Right atrium auricular region (tissue), 2 donors: ENCODE results near the gene CAMTA1. TPM values are rescaled to one million over a fixed set of nuclear protein-coding genes. Genes with fewer than 3 reads are reported as not detected.

Source experiments
- DNase-seq: peaks from one replicate; pipeline ENCODE4 v3.0.0-alpha.2; 2019; ENCODE audit warnings: low spot score
- H3K27ac ChIP-seq, 2 donors: fragments of 200-600 bp; sonication (generic); 1 replicate in 1 of 2; 2 replicates in 1 of 2; pipeline ENCODE4 v1.5.1; 2016 to 2019
- H3K27me3 ChIP-seq, 2 donors: fragments of 200-600 bp; sonication (generic); one replicate each; pipeline versions ENCODE4 v1.5.1 to v1.6.0; 2017 to 2019
- H3K36me3 ChIP-seq: fragments of 200-600 bp; sonication (generic); one replicate; pipeline ENCODE4 v1.5.1; 2016
- H3K4me1 ChIP-seq, 2 donors: fragments of 200-600 bp; sonication (generic); one replicate each; pipeline versions ENCODE4 v1.5.1 to v1.6.0; 2017 to 2019
- H3K4me3 ChIP-seq, 2 donors: fragments of 200-600 bp; sonication (generic); 1 replicate in 1 of 2; 2 replicates in 1 of 2; pipeline ENCODE4 v1.5.1; 2017 to 2019; ENCODE audit warnings: mild to moderate bottlenecking in 1 of 2, moderate library complexity in 1 of 2
- H3K9me3 ChIP-seq, 2 donors: fragments of 200-600 bp; sonication (generic); one replicate each; pipeline ENCODE4 v1.5.1; 2019
- total RNA-seq, 2 donors: library from RNA; depleted of rRNA; stranded (reverse); fragments of >200 nt; gene quantifications; one replicate each; pipeline ENCODE4 v1.1.0, GENCODE V29; 2016
- TF ChIP-seq, protein P1 (sequence below), 2 donors: fragments of 200-600 bp; sonication (generic); IDR thresholded peaks; one replicate each; pipeline ENCODE4 v1.5.1; 2019; ENCODE audit warnings: antibody characterized with exemption in 2 of 2

The CAMTA1 gene
- total RNA-seq, 2 donors from 2014 or later = 132 to 190 TPM

DNA sequence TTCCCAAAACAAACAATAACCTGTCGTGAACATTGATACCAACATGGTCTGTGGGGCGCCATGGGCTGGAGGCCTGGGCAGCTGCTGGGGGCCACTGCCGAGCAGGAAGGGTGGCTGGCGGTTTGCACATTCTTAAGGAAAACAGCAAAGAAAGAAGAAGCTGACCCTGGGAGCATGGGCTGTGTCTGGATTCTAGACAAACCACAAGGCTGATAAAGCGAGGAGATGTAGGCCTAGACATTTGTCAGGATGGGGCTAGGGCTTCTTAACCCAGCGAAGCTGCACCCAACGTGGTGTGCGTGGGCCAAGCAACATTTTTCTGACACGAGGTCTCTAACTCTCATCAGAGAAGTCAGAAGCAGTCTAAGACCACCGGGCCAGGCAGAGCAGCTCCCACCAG, 663.7 kb downstream of the CAMTA1 start:
- TF ChIP-seq, protein P1, sequence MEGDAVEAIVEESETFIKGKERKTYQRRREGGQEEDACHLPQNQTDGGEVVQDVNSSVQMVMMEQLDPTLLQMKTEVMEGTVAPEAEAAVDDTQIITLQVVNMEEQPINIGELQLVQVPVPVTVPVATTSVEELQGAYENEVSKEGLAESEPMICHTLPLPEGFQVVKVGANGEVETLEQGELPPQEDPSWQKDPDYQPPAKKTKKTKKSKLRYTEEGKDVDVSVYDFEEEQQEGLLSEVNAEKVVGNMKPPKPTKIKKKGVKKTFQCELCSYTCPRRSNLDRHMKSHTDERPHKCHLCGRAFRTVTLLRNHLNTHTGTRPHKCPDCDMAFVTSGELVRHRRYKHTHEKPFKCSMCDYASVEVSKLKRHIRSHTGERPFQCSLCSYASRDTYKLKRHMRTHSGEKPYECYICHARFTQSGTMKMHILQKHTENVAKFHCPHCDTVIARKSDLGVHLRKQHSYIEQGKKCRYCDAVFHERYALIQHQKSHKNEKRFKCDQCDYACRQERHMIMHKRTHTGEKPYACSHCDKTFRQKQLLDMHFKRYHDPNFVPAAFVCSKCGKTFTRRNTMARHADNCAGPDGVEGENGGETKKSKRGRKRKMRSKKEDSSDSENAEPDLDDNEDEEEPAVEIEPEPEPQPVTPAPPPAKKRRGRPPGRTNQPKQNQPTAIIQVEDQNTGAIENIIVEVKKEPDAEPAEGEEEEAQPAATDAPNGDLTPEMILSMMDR (IDR thresholded peaks at IDR 0.05) = no peak
- no peak for DNase-seq
- Histone ChIP-seq H3K27me3 (no peaks in the 10 kb centered on the region), H3K4me3 (no peak overlapping the region), H3K27ac (no peak overlapping the region), H3K36me3 (no peaks in the 10 kb centered on the region), H3K4me1 (no peaks in the 10 kb centered on the region), H3K9me3 (no peaks in the 10 kb centered on the region)

DNA sequence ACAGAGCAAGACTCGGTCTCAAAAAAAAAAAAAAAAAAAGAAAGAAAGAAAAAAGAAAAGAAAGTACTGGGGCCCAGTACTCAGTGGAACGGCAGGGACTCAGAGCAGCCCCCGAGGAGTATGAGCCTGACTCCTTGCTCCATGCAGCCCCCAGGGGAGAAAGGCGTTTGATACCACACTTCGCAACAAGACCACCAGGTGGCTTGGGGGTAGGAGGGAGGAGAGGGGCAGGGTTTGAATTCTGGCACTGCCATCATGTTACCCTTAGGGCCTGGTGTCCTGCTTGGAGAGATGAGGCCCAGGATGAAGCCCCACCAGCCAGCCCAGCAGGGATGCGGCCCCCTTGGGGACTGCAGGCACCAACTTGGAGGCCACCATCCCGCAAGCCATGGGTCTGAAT, 664.5 kb downstream of the CAMTA1 start:
- H3K27ac ChIP-seq = no peak overlapping the region
- H3K27me3 ChIP-seq = no peaks in the 10 kb centered on the region
- DNase-seq = no peak
- H3K4me3 ChIP-seq = no peak overlapping the region
- H3K36me3 ChIP-seq = no peaks in the 10 kb centered on the region
- TF ChIP-seq, protein P1 (IDR thresholded peaks at IDR 0.05) = no peak
- H3K4me1 ChIP-seq = no peaks in the 10 kb centered on the region
- H3K9me3 ChIP-seq = no peaks in the 10 kb centered on the region

DNA sequence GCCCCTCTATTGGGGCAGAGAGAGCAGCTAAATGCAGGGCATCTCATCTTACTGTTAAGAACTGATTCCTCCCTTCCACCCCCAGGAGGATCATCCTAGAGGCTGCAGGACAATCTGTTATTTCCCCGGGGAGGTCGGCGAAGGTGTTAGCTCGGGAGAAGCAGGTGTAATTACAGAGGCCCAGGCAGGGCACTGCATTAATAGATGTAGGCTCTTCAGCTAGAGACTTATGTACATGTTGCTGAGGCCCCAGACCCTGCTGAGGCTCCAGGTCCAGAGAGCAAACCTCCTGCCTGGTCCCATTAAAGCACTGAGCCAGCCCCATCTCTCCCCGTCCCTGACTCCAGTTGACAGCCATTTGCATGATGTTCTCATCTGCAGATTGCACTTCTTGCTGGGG, 665.6 kb downstream of the CAMTA1 start:
- Histone ChIP-seq H3K36me3 (no peaks in the 10 kb centered on the region), H3K27ac (no peak overlapping the region), H3K27me3 (no peaks in the 10 kb centered on the region), H3K9me3 (no peaks in the 10 kb centered on the region), H3K4me3 (no peak overlapping the region), H3K4me1 (peaks cover 0 to 10% of the 10 kb centered on the region in 2 donors)
- TF ChIP-seq, protein P1 (IDR thresholded peaks at IDR 0.05) = no peak
- DNase-seq = no peak

DNA sequence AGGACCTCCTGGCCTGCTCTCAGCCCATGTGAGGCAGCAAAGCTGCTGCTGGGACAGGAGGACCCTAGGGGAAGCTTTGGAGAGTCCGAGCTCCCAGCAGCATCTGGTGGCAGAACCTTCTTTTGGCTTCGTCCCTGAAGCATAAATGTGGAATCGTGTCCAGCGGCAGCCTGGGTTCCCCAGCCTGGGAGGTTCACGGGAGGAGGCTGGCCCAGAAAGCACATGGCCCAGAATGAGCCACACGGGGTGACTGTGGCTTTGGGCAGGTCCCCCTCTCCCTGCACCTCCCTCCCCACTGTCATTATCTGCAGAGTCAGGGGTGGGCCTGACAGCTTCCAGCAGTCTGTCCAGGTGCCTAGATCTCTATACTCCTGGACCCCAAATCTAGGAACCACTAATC, 667.8 kb downstream of the CAMTA1 start:
- Histone ChIP-seq H3K4me1 (peaks cover 0 to 10% of the 10 kb centered on the region in 2 donors), H3K27me3 (no peaks in the 10 kb centered on the region), H3K9me3 (no peaks in the 10 kb centered on the region), H3K4me3 (no peak overlapping the region), H3K36me3 (no peaks in the 10 kb centered on the region), H3K27ac (no peak overlapping the region)
- TF ChIP-seq, protein P1 (IDR thresholded peaks at IDR 0.05) = no peak
- no peak for DNase-seq

DNA sequence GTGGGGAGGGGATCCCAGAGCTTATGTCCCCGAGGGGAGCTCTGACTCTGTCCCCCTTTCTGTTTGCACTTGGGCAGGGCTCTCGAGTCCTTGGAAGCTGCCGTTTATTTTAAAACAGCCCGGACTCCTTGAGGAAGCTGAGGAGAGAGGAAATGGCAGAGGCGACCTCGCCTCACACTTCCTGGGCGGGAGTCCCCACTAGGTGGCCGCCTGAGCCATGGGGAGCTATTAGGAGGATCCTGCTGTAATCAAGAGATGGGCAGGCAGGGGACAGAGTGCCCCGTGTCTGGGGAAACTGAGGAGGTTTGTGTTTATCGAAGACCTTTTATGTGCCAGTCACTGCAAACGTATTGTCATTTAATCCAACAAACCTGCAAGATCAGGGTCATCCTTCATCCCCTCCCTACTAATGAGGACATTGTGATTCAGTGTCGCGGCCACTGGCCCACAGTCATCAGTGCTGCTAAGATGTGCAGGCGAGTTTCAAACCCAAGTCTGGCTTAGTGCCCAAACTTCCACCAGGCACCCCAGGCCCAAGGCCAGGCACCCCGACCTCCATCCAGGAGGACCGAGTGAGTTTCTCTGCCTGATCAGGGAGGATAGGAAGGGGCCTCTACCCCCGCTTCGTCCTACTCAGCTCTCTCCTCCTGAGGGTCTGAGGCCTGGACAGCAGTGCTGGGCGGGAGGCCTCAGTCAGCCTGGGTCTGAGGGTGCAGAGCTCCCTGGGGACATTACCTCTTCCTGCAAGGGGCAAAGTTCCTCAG, 669.0 kb downstream of the CAMTA1 start:
- no peak overlapping the region for H3K27ac ChIP-seq
- peaks cover 0 to 10% of the 10 kb centered on the region in 2 donors for H3K4me1 ChIP-seq
- DNase-seq = no peak
- H3K27me3 ChIP-seq = no peaks in the 10 kb centered on the region
- H3K9me3 ChIP-seq = no peaks in the 10 kb centered on the region
- TF ChIP-seq, protein P1 (IDR thresholded peaks at IDR 0.05) = peak; percentile 24 to 72
- no peaks in the 10 kb centered on the region for H3K36me3 ChIP-seq
- no peak overlapping the region for H3K4me3 ChIP-seq
